ENCODE measurements around the gene ARPC3.

DNA sequence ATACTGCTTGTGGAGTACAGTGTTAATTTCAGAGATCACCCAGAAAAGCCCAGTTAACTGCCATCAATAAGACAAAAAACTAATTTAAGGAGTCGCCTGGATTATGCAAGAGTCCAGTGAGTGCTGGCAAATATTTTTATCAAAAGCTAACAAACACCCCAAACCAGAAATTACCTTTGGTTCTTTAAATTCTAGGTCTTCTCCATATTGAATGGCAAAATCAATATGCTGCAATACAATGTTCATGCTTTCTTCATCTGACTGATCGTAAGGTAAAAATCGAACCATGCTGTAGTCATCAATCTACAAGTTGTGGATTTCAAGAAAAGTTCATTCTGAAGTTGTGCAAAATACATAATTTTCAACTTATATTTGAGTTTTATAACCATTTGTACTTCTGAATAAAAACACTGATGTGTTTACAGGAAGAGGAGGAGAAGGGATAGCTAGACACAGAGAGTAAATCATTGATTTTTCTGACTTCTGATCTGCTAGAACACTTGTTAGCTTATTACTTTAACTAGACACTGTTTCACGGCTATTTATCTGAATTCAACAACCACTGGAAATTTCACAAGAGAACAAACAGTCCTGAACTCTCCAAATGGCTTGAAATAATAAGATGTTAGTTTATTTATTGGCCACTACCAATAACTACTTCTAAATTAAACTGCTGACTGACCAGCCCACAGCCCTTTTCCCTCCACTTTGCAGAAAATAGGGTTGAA, 3.6 kb upstream of the ARPC3 start:
- TF ChIP-seq, protein P1, sequence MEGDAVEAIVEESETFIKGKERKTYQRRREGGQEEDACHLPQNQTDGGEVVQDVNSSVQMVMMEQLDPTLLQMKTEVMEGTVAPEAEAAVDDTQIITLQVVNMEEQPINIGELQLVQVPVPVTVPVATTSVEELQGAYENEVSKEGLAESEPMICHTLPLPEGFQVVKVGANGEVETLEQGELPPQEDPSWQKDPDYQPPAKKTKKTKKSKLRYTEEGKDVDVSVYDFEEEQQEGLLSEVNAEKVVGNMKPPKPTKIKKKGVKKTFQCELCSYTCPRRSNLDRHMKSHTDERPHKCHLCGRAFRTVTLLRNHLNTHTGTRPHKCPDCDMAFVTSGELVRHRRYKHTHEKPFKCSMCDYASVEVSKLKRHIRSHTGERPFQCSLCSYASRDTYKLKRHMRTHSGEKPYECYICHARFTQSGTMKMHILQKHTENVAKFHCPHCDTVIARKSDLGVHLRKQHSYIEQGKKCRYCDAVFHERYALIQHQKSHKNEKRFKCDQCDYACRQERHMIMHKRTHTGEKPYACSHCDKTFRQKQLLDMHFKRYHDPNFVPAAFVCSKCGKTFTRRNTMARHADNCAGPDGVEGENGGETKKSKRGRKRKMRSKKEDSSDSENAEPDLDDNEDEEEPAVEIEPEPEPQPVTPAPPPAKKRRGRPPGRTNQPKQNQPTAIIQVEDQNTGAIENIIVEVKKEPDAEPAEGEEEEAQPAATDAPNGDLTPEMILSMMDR (conservative IDR thresholded peaks at IDR 0.05 in 1 of 2, IDR thresholded peaks at IDR 0.05 in 1 of 2; ENCODE audit: low read depth in 1 of 2, low read length in 2 of 2), result no peak
- TF ChIP-seq EZH2 (IDR thresholded peaks at IDR 0.05; ENCODE audit: low read length, missing control alignments), result no peak
